Urinary bladder (tissue), 4 donors: ENCODE results near the gene PDE4B. TPM values are rescaled to one million over a fixed set of nuclear protein-coding genes. Genes with fewer than 3 reads are reported as not detected.

Experiments
- DNase-seq: peaks from one replicate; pipeline ENCODE4 v3.0.0-alpha.2; 2015; ENCODE audit errors: extremely low spot score
- H3K27ac ChIP-seq: one replicate; pipeline ENCODE4 v1.5.1; 2013; ENCODE audit warnings: low read depth, mild to moderate bottlenecking, moderate library complexity
- H3K36me3 ChIP-seq: one replicate; pipeline ENCODE4 v1.6.1; 2013; ENCODE audit warnings: mild to moderate bottlenecking, moderate library complexity; ENCODE audit not compliant: insufficient read depth
- H3K4me1 ChIP-seq: one replicate; pipeline ENCODE4 v1.6.1; 2013; ENCODE audit warnings: mild to moderate bottlenecking, moderate library complexity; ENCODE audit not compliant: insufficient read depth
- H3K4me3 ChIP-seq: one replicate; pipeline ENCODE4 v1.5.1; 2013; ENCODE audit warnings: low read depth, low read length
- WGBS: extraction: QIAGEN DNeasy Blood & Tissue Kit; methylation state at CpG from one replicate; pipeline ENCODE4 v1.1.7; 2013; 5-methylcytosine and 5-hydroxymethylcytosine counted together
- polyA plus RNA-seq: library from polyadenylated mRNA; stranded (reverse); fragments of 200-250 nt; gene quantifications from one replicate; pipeline ENCODE4 v1.2.3, GENCODE V29; 2013
- total RNA-seq: library from RNA; depleted of rRNA; stranded (reverse); fragments of >200 nt; gene quantifications from one replicate; pipeline ENCODE4 v1.2.3, GENCODE V29; 2014
- donor health status: healthy with polysubstance abuse.
- donor health status: healthy.

PDE4B gene
- total and polyA plus RNA-seq, 2 donors: 9.0 to 43.1 TPM

DNA sequence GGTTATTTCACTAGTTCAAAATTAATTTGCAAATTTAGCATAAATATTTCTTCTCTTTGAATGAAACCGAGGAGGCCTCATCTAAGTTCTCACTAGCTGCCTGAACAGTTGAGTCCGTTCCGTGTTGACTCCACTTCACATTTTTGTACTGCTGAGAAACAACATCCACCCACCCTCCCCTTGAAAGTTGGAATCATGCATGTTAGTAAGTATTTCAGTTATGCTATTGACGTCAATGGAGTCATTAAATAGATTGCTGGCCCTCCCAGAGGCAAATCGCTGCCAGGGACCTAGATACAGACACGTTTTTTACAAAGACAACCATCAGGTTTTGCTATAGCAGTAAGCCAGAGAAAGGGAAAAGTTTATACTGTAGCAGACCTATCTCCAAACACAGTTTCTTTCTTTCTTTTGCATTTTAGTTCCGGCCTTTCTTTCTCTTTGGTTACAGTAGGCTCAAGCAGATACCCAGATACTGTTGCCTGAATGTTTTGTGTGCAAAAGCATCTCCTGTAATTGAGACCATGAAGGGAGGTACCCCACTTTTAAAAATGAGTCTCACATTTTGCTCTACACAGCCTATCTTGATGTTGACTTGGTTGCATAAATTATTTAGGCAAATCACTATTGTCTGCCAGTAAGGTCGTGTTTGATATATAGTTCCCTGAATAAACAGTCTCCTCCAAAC lies 478.7 kb downstream of the PDE4B start:
- no peaks in the 10 kb centered on the region for H3K36me3 ChIP-seq
- H3K4me3 ChIP-seq: peak overlapping the region; percentile 6
- no peaks in the 10 kb centered on the region for H3K4me1 ChIP-seq
- peak; percentile 92 for DNase-seq
- 10% methylated on average over 8 of the region's 8 CpGs for WGBS
- peak overlapping the region; percentile 4 for H3K27ac ChIP-seq

DNA sequence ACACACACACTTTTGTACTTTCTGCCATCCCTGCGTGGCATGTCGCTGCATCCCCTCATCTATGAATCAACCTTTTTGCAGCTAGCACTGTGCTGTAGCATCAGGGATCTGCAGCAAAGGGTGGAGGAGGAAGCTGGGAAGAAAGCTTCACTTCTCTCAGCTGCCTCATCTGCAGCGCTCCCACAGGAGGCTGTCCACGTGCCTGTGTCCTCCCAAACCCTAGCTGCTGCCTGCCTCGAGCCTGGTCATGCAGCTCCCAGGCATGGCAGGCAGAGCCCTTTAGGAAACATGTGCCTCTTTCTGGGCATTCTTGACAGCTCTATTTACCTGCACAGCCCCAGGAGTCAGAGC lies 479.2 kb downstream of the PDE4B start:
- H3K4me1 ChIP-seq: no peaks in the 10 kb centered on the region
- H3K27ac ChIP-seq: peak overlapping the region; percentile 4
- no peak overlapping the region for H3K4me3 ChIP-seq
- no peak for DNase-seq
- H3K36me3 ChIP-seq: no peaks in the 10 kb centered on the region
- WGBS: 8% methylated on average over 5 of the region's 5 CpGs

DNA sequence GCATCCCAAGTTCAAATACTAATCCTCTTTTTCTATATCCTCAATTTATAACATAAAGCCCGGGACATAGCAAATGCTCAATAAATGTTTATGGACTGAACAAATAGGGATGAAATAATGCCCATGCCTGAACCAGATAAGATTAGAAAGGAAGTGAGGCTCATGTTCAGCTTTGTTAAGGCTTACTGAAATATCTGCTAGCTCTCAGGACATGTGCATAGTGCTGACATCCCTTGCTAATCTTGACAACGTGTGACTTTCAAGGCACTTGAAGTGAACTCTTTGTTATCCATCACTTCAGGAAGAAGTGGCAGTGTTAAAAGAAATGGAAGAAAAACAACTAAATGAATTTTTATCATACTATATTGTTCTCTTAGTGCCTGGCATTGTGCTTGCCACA lies 481.0 kb downstream of the PDE4B start:
- 54% methylated on average over 2 of the region's 2 CpGs for WGBS
- no peak for DNase-seq
- H3K4me1 ChIP-seq: no peaks in the 10 kb centered on the region
- no peak overlapping the region for H3K4me3 ChIP-seq
- no peaks in the 10 kb centered on the region for H3K36me3 ChIP-seq
- no peak overlapping the region for H3K27ac ChIP-seq

DNA sequence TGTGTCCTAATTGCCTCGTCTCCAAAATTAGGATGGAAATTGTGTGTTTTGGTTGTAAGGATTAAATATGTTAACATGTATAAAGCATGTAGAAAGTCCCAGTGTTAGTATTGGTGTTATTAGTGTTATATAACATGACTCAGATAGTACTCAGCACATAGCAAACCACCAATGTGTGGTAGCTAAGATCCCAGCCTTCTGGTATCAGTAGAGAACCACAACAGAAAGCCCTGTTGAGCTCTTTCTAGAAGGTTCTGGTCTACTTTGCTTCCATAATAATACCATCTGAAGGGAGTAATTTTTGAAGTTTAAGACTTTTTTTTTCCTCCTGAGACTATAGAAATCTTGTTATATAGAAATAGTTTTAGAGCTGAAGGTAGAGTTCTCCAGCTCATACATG lies 481.9 kb downstream of the PDE4B start:
- H3K36me3 ChIP-seq: no peaks in the 10 kb centered on the region
- H3K27ac ChIP-seq: no peak overlapping the region
- H3K4me3 ChIP-seq: no peak overlapping the region
- DNase-seq: no peak
- WGBS: 80% methylated on average over 1 of the region's 1 CpG
- H3K4me1 ChIP-seq: no peaks in the 10 kb centered on the region

DNA sequence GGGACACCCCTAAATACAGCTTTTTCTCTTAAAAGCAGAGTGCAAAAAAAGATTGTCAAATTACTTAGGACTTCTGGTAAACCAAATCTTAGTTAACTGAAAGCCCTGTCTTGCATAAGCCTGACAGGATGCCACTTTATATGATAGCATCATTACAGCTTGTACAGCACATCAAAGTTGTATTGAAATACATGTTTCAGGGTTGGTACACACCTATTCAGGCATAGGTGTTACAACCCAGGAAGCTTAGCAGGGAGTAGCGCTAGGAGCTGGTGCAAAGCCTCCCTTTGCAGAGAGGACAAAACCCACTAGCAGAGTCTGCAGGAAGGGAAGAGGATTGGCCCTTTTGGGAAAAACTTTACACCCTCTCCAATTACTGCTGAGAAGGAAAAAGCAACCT lies 482.4 kb downstream of the PDE4B start:
- WGBS: 95% methylated on average over 1 of the region's 1 CpG
- no peaks in the 10 kb centered on the region for H3K4me1 ChIP-seq
- no peaks in the 10 kb centered on the region for H3K36me3 ChIP-seq
- no peak for DNase-seq
- no peak overlapping the region for H3K4me3 ChIP-seq
- H3K27ac ChIP-seq: no peak overlapping the region

DNA sequence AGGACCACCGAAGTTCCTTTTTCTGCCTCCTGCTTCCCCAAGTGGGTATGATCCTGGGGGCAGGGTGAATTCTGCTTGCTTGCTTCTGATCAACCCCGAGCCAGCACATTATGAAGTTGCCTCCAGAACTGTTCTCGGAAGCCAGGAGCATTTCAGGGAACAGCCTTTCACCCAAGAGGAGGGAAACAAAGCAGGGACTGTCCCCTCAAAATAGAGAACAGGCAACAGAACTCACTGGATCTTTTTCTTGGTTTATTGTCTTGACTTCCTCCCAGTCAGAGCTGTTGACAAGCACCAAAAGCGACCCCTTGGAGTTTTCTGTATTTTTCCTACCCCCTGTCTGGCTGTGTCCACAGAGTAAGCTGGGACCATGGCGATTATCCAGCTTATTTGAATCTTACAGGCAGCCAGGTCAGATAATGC lies 482.9 kb downstream of the PDE4B start:
- Histone ChIP-seq H3K4me1 (no peaks in the 10 kb centered on the region), H3K36me3 (no peaks in the 10 kb centered on the region), H3K27ac (no peak overlapping the region), H3K4me3 (no peak overlapping the region)
- WGBS: 69% methylated on average over 5 of the region's 5 CpGs
- no peak for DNase-seq

DNA sequence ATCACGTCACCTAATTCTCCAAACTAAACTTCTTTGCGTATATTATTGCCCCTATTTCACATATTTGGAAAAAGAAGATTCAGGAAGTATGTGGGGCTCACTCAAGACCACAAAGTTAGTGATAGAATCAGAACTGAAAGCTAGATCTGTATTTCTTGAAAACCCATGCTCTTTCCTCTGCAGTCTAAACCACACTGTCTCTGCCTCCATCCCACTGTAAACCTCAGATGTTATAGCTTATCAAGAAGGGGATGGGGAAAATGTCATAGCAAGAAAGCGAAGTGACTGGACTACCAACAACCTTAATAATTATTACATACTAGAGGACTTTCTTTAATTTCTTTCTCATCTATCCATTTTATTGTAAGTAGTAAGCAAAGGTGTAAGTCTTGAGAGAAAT lies 483.5 kb downstream of the PDE4B start:
- no peaks in the 10 kb centered on the region for H3K4me1 ChIP-seq
- no peak for DNase-seq
- WGBS: 86% methylated on average over 3 of the region's 3 CpGs

DNA sequence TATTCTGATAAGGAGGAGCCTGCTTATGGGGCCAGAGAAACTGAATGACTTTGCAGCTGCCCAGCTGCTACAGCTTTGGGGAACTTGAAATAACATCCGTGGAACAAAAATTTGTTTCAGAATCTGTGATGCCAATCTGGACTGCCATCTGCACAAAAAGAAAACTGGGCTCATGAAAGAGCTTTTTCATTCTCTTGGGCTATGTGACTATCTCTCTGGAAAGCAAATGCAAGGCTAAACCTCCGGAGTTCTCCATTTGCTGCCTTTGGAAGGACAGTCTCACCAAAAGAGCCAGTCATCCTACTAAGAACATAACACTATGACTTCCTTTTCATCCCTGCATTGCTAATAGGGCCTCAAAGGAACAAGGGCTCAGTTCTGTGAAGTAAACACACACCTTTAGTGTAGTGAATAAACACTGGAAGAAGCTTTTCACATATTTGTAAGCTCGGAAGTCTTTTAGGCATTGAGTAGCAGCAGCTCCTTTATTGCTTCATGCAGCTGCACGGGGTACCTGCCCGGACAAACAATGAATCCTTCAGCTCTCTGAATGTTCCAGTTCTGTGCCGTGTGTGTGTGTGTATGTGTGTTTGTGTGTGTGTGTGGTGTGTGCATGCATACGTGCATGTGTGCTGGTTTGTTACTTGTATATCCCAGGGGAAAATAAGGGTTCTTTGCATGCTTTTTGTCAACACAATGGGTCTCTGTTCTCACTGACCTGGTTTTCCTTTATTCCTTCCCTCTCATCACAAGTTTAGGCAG lies 485.7 kb downstream of the PDE4B start:
- 64% methylated on average over 7 of the region's 7 CpGs for WGBS
- Histone ChIP-seq H3K36me3 (no peaks in the 10 kb centered on the region), H3K4me1 (no peaks in the 10 kb centered on the region), H3K27ac (no peak overlapping the region), H3K4me3 (no peak overlapping the region)
- DNase-seq: no peak

More for the DNA sequence above, 483.5 kb downstream of the PDE4B start:
- H3K27ac ChIP-seq: no peak overlapping the region
- no peak overlapping the region for H3K4me3 ChIP-seq
- H3K36me3 ChIP-seq: no peaks in the 10 kb centered on the region

DNA sequence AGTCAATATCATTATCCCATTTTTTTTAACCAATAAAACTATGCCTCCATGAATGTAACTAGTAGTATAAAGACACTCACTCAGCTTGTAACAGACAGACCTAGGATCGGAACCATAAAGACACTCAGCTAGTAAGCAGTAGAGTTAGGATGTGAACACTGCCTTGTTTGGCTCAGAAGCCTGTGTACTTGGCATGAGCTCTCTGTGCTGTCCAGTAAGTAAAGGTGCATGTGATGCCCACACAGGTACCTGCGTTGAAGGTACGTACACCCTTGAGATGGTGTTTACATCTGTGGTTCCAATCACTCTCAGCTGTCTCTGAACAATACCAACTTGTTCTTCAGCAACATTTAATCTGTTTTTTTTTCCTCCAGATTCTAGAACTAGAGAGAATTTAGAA lies 489.1 kb downstream of the PDE4B start:
- 93% methylated on average over 3 of the region's 3 CpGs for WGBS
- H3K27ac ChIP-seq: no peak overlapping the region
- DNase-seq: no peak
- H3K36me3 ChIP-seq: no peaks in the 10 kb centered on the region
- H3K4me3 ChIP-seq: no peak overlapping the region
- H3K4me1 ChIP-seq: no peaks in the 10 kb centered on the region

DNA sequence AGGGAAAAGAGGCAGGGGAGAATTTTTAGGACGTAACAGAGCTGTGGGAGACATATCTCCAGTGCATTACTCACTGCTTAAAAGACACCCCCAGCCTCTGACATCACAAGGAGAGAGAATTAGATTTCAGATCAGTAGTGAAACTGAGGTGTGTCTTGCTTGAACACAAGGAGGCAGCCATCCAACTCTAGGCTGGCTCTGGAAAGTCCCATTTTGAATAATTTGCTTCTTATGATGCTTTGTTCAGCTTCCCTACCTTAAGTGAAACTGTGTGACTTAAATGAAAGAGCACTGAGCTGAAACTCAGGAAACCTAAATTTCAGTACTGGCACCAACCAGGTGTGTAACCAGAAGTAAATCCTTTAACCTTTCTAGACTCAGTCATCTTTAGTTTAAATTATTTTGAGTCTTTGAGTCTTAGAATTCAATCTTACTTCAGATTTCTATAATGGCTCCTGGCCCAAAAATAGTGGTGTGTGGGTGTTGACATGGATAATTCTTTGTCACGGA lies 489.7 kb downstream of the PDE4B start:
- H3K4me1 ChIP-seq: no peaks in the 10 kb centered on the region
- H3K4me3 ChIP-seq: no peak overlapping the region
- no peak overlapping the region for H3K27ac ChIP-seq
- no peak for DNase-seq
- WGBS: 41% methylated on average over 2 of the region's 2 CpGs
- H3K36me3 ChIP-seq: no peaks in the 10 kb centered on the region

DNA sequence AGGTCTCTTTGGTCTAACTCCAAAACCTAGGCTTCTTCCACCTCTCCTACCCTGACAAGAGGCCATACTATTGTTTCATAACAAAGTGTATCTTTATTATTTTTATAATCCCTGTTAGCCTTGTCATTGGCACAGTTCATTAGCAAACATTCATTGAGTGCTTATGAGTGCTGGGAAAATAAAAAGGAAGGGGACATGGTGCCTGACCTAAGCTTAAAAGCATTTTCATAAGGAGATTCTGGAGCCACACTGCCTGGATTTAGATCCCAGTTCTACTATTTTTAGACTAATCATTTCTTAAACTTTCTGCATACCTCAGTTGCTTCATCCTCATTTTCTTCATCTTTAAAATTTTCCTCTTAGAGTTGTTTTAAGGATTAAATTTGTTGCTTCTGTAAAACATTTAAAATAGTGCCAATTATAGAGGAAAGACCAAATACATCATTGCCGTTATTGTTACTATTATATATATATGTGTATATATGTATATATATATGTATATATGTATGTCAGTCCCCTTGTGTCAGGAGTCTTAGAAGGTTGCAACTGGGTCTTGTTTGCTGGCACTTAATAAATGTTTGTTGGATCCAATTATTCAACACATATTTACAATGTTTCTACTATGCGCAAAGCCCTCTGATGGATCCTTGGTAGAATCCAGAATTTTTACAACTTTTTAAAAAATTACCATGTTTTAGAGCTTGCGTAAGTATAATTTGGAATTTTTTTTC lies 490.4 kb downstream of the PDE4B start:
- Histone ChIP-seq H3K27ac (no peak overlapping the region), H3K36me3 (no peaks in the 10 kb centered on the region), H3K4me3 (no peak overlapping the region), H3K4me1 (no peaks in the 10 kb centered on the region)
- DNase-seq: no peak
- WGBS: 83% methylated on average over 3 of the region's 3 CpGs

DNA sequence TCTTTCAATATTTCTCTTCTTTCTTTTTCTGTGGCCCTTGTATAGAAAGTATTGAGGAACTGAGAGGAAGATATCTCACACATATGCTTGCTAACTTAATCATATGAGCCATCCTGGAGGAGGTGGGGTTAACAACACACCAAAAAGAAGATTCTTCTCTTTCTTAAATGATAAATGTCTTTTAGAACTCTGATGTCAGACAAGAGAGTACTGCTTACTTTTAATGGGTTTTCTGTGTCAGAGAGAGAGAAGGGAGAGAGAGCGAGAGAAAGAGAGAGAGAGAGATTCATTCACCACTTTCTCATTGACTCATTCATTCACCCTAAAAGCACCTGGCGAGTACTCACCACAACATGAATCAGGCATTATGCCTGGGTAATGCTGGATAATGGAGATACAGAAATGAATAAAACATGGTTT lies 490.9 kb downstream of the PDE4B start:
- WGBS: 93% methylated on average over 2 of the region's 2 CpGs
- Histone ChIP-seq H3K4me3 (no peak overlapping the region), H3K36me3 (no peaks in the 10 kb centered on the region), H3K4me1 (no peaks in the 10 kb centered on the region), H3K27ac (no peak overlapping the region)
- DNase-seq: no peak

DNA sequence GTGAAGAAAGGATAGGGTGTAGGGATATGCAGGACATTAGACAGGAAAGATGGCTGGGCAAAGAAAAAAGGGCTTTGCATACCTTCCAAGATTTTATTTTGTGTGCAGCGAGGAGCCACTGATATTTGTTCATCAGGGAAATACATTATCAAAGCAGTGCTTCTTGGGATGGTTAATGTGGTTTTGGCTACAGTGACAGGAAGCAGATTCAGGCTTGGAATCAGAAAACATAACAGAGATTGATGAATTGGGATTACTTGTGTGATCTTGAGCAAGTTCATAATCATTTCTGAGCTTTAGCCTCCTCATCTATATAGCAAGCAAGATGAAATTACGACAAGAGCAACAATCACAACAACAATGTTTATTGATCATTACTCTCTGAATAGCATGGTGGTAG lies 492.1 kb downstream of the PDE4B start:
- no peak overlapping the region for H3K4me3 ChIP-seq
- H3K36me3 ChIP-seq: no peaks in the 10 kb centered on the region
- 72% methylated on average over 2 of the region's 2 CpGs for WGBS
- H3K4me1 ChIP-seq: no peaks in the 10 kb centered on the region
- no peak for DNase-seq
- H3K27ac ChIP-seq: no peak overlapping the region
